Ovary (tissue), 10 donors: ENCODE data around the gene RASA2. TPM values are rescaled to one million over a fixed set of nuclear protein-coding genes. Genes with fewer than 3 reads are reported as not detected.

ENCODE experiments used
- DNase-seq, 5 donors: peaks; one replicate each; pipeline ENCODE4 v3.0.0-alpha.2; 2019 to 2020
- H3K27ac ChIP-seq, 2 donors: fragments of 200-600 bp; one replicate each; pipeline versions ENCODE4 v1.5.1 to v1.8.0; 2019 to 2022
- H3K27me3 ChIP-seq: fragments of 200-600 bp; one replicate; pipeline ENCODE4 v1.8.0; 2022
- H3K36me3 ChIP-seq: fragments of 200-600 bp; sonication (generic); one replicate; pipeline ENCODE4 v1.5.1; 2019
- H3K4me1 ChIP-seq: one replicate; pipeline ENCODE4 v1.8.1; 2013; ENCODE audit warnings: mild to moderate bottlenecking, moderate library complexity; ENCODE audit not compliant: insufficient read depth
- H3K4me3 ChIP-seq: fragments of 200-600 bp; sonication (generic); one replicate; pipeline ENCODE4 v1.5.1; 2017
- H3K9me3 ChIP-seq, 2 donors: fragments of 200-600 bp in 1 of 2; sonication (generic) in 1 of 2; one replicate each; pipeline versions ENCODE4 v1.5.1 to v1.8.1; 2013 to 2019; ENCODE audit warnings: mild to moderate bottlenecking in 1 of 2, moderate library complexity in 1 of 2
- CTCF ChIP-seq, 3 donors: fragments of 450-650 bp in 2 of 3; fragments of 200-600 bp in 1 of 3; IDR thresholded peaks; one replicate each; pipeline versions ENCODE4 v1.5.1 to v1.8.0; 2016 to 2022; ENCODE audit warnings: antibody characterized with exemption in 3 of 3, mild to moderate bottlenecking in 1 of 3
- EP300 ChIP-seq: sonication (generic); formaldehyde crosslinking; IDR thresholded peaks from one replicate; pipeline ENCODE4 v1.6.1; 2017; ENCODE audit warnings: antibody characterized with exemption
- POLR2A ChIP-seq: fragments of 450-650 bp; IDR thresholded peaks from one replicate; pipeline ENCODE4 v1.6.1; 2017; ENCODE audit warnings: antibody characterized with exemption, mild to moderate bottlenecking, moderate library complexity
- whole genome bisulfite sequencing, 3 donors: extraction: QIAGEN DNeasy Blood & Tissue Kit in 1 of 3; methylation state at CpG; one replicate each; pipeline versions ENCODE4 v1.1.5 to v1.1.7; 2013 to 2017; 5-methylcytosine and 5-hydroxymethylcytosine counted together
- intact Hi-C, 4 donors: fragments of 100-400 bp; cut with DNase I; formaldehyde crosslinking; loops; one replicate each; pipeline versions ENCODE4 v1.11.0 to v1.15.1; 2022 to 2023
- long read RNA-seq, 3 donors: library from polyadenylated mRNA in 2 of 3; unstranded in 2 of 3; transcript quantifications; one replicate each; pipeline ENCODE4 v2.0.0 and lab custom pipeline, GENCODE V29; 2021 to 2026
- polyA plus RNA-seq, 2 donors: library from polyadenylated mRNA; stranded (reverse); fragments of 200-250 nt in 1 of 2; fragments of 350-450 nt in 1 of 2; fragmentation: Illumina TruSeq in 1 of 2; extraction: RNeasy Lipid Tissue Mini Kit (QIAGEN cat#74804) in 1 of 2; gene quantifications; one replicate each; pipeline ENCODE4 v1.2.3, GENCODE V29; 2013 to 2014
- total RNA-seq, 7 donors: library from RNA; depleted of rRNA in 2 of 7; stranded (reverse); fragments of >200 nt in 2 of 7; fragmentation: NEBNext Ultra II Directional in 3 of 7; extraction: Animal tissue kit (Norgen Biotek cat#: 25700) in 3 of 7; gene quantifications; one replicate each; pipeline versions ENCODE4 v1.1.0 to v1.2.4, GENCODE V29; 2016 to 2023
- donor health status: DM: no; HTN: no; CAD: no; lungs with moderate emphysema.
- donor health status: DM: no; HTN: no; CAD: no.
- donor health status: Bipolar disorder and iron deficiency.
- donor health status: DM: yes; HTN: yes; CAD: no.
- donor health status: DM: no; HTN: no; CAD: no.
- donor health status: DM: yes; HTN: yes; CAD: no.

RASA2 gene, protein sequence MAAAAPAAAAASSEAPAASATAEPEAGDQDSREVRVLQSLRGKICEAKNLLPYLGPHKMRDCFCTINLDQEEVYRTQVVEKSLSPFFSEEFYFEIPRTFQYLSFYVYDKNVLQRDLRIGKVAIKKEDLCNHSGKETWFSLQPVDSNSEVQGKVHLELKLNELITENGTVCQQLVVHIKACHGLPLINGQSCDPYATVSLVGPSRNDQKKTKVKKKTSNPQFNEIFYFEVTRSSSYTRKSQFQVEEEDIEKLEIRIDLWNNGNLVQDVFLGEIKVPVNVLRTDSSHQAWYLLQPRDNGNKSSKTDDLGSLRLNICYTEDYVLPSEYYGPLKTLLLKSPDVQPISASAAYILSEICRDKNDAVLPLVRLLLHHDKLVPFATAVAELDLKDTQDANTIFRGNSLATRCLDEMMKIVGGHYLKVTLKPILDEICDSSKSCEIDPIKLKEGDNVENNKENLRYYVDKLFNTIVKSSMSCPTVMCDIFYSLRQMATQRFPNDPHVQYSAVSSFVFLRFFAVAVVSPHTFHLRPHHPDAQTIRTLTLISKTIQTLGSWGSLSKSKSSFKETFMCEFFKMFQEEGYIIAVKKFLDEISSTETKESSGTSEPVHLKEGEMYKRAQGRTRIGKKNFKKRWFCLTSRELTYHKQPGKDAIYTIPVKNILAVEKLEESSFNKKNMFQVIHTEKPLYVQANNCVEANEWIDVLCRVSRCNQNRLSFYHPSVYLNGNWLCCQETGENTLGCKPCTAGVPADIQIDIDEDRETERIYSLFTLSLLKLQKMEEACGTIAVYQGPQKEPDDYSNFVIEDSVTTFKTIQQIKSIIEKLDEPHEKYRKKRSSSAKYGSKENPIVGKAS
- total RNA-seq (10 to 100 TPM; 16.7 to 28.1 (median 18.8) TPM), polyA plus RNA-seq (10 to 100 TPM in 1 of 2 donors, 1 to 10 TPM in 1; 6.9 to 10.2 TPM)
- long read RNA-seq, donor 1, full-length matches to known transcripts = 1 of 14 reads
- long read RNA-seq, donor 1, partial matches to known transcripts = 7 of 14 reads
- long read RNA-seq, donor 1, other reads (novel, unspliced or antisense) = 6 of 14 reads
- long read RNA-seq, donor 2, full-length matches to known transcripts = 1 of 1 reads
- long read RNA-seq, donor 2, partial matches to known transcripts = 0 of 1 reads
- long read RNA-seq, donor 2, other reads (novel, unspliced or antisense) = 0 of 1 reads
- long read RNA-seq, donor 3, full-length matches to known transcripts = 3 of 9 reads
- long read RNA-seq, donor 3, partial matches to known transcripts = 2 of 9 reads
- long read RNA-seq, donor 3, other reads (novel, unspliced or antisense) = 4 of 9 reads

GRCh38 chr3:141486746-141487520, at the start of gene RASA2:
RASA2 (plus strand) TSS chr3:141487027; CDS start chr3:141487084, 57 bp downstream.
- intact Hi-C loops = no loop called here
- H3K4me3 ChIP-seq = peak within 1 kb of the TSS; percentile 76
- no peaks in the 10 kb centered on the region for H3K36me3 ChIP-seq
- no peaks in the 10 kb centered on the region for H3K27me3 ChIP-seq
- H3K9me3 ChIP-seq = no peaks in the 10 kb centered on the region
- 0 to 1% (median 1%) methylated on average over 21 to 96 of the region's 96 CpGs for WGBS, 3 donors
- peaks cover 3% of the 10 kb centered on the region for H3K4me1 ChIP-seq
- TF ChIP-seq CTCF (IDR thresholded peaks at IDR 0.05) = no peak
- peak; percentile 65 for TF ChIP-seq POLR2A
- peak; percentile 77 to 89 (median 85) for DNase-seq
- peak within 1 kb of the TSS; percentile 80 to 90 for H3K27ac ChIP-seq

DNA sequence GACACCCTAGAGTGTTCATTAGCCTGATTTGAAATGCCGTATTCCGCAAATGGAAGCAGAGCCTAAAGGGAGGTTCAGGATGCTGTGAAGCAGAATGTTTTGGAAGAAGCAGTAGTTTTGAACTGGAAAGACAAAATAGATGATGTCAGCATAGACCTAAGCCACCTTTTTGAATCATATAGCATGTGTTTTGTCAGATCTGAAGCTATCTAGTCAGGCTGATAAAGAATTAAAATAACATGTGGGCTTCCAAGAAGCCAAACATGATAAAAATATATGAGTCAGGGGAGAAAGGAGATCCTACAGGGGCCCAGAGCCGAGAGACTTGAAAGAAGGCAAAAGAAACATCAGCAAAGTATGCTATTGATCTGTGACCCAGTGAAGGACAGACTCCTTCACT, 47.2 kb upstream of the RASA2 start:
- TF ChIP-seq EP300 (no peak), CTCF (IDR thresholded peaks at IDR 0.05) (no peak), POLR2A (no peak)
- intact Hi-C loops = no loop called here
- 24 to 36% (median 24%) methylated on average over 3 of the region's 3 CpGs for WGBS, 3 donors
- Histone ChIP-seq H3K27me3 (no peaks in the 10 kb centered on the region), H3K27ac (peak overlapping the region in 1 of 2 donors; percentile 1), H3K36me3 (no peaks in the 10 kb centered on the region), H3K4me3 (no peak overlapping the region), H3K9me3 (no peaks in the 10 kb centered on the region), H3K4me1 (peaks cover 13% of the 10 kb centered on the region)
- DNase-seq = no peak

- no peak overlapping the region for H3K4me3 ChIP-seq
- no peak for DNase-seq
- H3K27ac ChIP-seq = peak overlapping the region in 1 of 2 donors; percentile 40
- H3K36me3 ChIP-seq = no peaks in the 10 kb centered on the region
- WGBS, 3 donors = 94 to 97% (median 94%) methylated on average over 3 of the region's 3 CpGs
- H3K9me3 ChIP-seq = no peaks in the 10 kb centered on the region
- H3K4me1 ChIP-seq = peaks cover 13% of the 10 kb centered on the region
- no peak for TF ChIP-seq POLR2A
- no peak for TF ChIP-seq EP300
- no peak for TF ChIP-seq CTCF (IDR thresholded peaks at IDR 0.05)
- intact Hi-C loops = loop anchor here in 2 of 4 donors (5.0 kb wide), 1 partner anchor 74 kb away; the partner anchor contains the start of gene ZBTB38 (in 2 of the 2)
- H3K27me3 ChIP-seq = no peaks in the 10 kb centered on the region
Observed at GRCh38 chr3:141440942-141441341, 45.9 kb upstream of the RASA2 start.
